Right ventricle myocardium inferior (tissue), 1 donor: ENCODE measurements around the gene NTM. TPM values are rescaled to one million over a fixed set of nuclear protein-coding genes. Genes with fewer than 3 reads are reported as not detected.

Experiments used
- ATAC-seq: fragments of 200-7000 bp; cut with Tn5 transposase; one replicate; pipeline ENCODE4 v1.9.1; 2020; ENCODE audit warnings: mild to moderate bottlenecking, moderate library complexity
- DNase-seq: peaks from one replicate; pipeline ENCODE4 v3.0.0; 2021; ENCODE audit errors: missing footprints
- intact Hi-C: fragments of 100-400 bp; cut with DNase I; formaldehyde crosslinking; loops from one replicate; pipeline ENCODE4 v1.11.0; 2022
- total RNA-seq: library from RNA; stranded (reverse); fragmentation: NEBNext Ultra II Directional; extraction: Animal tissue kit (Norgen Biotek cat#: 25700); gene quantifications from one replicate; pipeline ENCODE4 v1.2.1, GENCODE V29; 2021
- donor health status: DM: no; HTN: yes; CAD: no; lungs with severe emphysema.

Gene NTM
- total RNA-seq, 1 donor from 2014 or later = 2.9 TPM

DNA sequence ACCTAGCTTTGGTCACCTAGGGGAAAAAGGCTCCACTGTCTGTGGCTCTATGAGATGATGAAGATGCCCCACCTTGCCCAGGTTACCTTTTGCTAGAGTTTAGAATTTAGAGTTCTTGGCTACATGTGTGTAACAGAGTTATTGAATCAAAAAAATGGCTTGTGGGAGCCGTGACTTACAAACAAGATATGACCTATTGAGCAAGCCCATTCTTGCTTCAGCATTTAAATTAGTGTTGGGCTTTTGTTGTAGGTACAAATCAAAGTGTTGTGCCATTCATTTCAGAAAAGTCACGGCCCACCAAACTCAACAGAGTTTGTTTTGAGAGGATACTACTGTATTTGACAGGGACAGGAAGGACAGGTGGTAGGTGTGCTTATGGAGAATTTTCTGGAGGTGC, 768.8 kb downstream of the NTM start:
- no peak for DNase-seq
- intact Hi-C loops = no loop called here
- no peak for ATAC-seq

DNA sequence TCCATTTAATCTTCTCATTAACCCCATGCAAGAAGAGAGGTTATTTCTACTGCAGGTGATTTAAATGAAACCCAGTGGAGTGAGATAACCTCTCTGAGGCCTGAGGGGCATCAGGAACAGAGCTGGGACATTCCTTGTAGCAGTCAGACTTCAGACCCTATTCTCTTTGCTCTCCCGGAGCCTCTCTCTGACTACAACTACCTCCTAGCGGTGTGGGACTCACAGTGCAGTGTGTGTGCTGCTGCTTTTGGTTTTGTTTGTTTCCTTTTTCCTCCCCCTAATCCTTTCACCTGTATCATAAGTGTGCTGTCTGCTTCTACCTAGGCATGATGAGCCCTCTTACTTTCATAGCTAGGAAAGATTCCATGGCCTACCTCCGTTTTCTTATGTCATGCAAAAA, 769.6 kb downstream of the NTM start:
- intact Hi-C loops = no loop called here
- ATAC-seq (no peak), DNase-seq (no peak)

DNA sequence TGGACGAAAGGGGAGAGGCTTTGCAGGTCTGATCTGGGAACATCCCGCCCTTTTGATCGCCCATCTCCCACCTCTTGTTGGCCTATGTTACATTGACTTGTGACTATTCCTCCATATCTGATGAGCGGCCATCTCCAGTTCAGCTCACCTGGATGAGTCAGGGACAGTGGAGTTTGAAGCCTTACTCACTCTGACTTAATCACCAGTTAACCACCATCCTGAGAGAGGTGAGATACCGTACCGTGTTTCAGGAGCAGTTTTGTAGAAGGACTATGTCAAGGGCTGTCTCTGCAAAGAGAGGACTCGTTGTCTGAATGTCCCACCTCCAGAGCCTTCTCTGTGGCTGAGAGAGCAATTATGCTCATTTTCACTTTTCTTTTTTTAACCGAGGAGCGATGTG, 771.7 kb downstream of the NTM start:
- ATAC-seq = no peak
- DNase-seq = no peak
- intact Hi-C loops = no loop called here

DNA sequence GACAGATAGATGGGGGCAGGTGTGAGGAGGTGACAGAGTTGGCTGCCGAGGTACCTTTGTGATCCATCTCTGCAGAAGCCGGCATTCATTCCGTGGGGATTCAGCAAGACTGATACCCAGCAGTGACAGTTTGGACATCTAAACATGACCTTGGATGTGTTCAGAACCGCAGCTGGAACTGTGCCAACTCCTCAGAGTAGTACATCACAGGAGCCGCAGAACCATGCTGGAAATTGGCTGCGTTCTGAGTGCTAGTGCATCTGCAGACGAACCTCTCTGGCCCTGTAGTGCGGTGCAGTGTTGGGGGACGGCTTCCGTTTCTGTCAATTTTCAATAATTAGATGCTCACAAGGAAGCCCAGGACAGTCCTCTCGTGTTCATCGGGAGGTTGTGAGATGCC, 772.1 kb downstream of the NTM start:
- no peak for ATAC-seq
- intact Hi-C loops = no loop called here
- no peak for DNase-seq

DNA sequence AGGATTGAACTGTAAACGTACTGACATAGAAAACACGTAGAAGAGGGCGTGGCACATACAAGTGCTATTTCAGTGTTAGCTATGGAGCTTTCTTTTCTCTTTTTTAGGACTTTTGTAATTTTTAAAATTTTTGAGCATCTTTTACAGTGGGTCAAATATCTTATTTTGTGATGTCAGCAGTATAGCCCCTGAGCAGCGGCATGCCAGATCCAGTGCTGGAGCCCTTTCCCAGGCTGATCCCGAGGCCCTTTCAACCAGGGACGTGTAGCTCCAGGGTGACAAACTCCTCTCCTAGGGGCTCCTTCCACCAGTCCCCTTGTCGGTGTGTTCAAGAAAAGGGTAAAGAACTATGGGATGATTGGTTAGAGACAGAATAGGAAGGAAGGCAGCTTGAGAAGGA, 777.0 kb downstream of the NTM start:
- ATAC-seq (no peak), DNase-seq (no peak)
- intact Hi-C loops = no loop called here

DNA sequence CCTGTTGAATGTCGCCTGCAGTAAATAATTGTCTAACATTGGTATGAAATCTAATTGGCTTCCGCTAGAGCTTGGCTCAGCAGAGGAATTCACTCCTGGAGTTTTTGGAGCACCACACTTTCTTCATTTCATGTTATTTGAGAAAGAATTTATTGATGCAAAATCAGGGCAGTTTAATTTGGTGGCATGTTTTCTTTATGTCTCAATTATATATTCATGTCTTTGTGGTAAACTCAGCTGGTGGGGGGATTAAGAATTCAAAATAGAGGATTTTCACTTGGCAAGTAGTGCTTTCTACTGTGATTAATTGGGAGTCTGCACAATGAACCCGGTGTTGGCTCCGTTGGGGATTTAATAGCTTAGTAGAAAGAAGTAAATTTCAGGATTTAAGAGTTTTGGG, 784.4 kb downstream of the NTM start:
- intact Hi-C loops = no loop called here
- ATAC-seq (no peak), DNase-seq (no peak)

DNA sequence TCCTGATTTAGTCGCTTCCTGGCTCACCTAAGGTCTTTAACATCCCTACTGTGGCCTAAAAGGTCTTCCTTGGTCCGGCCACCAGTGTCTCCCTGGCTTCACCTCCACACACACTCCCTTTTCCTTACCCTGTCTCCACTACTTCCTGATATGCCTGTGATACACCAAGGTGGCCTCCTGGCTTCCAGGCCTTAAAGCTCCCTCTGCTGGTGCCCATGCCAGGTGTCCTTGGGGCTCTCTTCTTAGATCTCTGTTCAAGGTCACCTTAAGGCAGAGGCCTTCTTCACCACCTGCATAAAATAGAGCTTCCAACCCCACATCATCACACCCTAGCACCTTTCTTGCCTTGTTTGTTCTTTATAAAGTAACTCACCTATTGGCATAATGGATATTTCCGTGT, 787.7 kb downstream of the NTM start:
- ATAC-seq (no peak), DNase-seq (no peak)
- intact Hi-C loops = no loop called here

DNA sequence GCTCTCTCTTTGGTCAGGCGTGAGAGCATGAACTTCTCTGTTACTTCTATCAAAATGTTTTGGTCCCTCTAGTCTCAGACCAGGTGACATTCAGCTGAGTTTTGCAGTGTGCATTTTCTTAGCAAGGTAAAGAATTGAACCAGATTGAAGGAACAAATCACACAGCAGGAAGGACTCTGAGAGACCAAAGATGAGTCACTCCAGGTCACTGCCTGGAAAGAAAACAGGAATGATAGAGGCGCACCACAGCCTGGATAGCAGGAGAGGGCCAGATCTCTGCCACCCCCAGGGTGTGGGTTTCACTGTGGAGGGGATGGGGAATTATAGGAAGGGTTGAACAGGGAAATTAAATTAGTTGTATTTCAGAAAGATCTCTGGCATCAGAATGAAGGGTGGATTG, 788.3 kb downstream of the NTM start:
- no peak for ATAC-seq
- intact Hi-C loops = no loop called here
- no peak for DNase-seq

DNA sequence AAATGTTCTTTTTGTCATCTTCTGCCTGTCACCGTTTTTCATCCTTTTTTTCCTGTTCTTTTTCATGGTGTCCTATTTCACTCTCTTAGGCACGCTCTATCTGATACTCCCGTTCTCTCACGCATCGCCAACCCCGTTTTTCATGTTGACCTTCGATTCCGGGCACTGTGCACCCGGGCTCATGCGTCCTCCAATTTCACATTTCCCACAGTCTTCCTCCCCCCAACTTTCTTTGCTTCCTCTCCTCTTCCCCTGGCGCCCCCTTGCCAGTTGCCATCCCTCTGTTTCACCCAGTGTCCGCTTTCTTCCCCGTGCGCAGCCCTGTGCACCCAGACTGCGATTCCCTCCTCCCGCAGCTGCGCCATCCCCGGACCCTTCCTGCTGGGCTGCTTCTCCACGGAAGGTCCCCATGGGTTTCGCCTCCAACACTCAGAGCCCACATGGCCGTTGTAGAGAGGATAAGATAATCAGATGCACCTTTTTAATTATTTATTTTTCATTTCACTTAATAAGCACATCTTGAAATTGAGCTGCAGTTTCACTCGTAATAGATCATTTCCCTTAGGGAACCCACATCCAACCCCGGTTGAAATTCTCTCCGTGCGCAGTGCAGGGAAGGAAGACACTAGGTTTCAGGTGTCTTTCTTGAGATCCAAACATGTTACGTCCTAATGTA, 791.1 kb downstream of the NTM start:
- intact Hi-C loops = no loop called here
- DNase-seq = no peak
- no peak for ATAC-seq

DNA sequence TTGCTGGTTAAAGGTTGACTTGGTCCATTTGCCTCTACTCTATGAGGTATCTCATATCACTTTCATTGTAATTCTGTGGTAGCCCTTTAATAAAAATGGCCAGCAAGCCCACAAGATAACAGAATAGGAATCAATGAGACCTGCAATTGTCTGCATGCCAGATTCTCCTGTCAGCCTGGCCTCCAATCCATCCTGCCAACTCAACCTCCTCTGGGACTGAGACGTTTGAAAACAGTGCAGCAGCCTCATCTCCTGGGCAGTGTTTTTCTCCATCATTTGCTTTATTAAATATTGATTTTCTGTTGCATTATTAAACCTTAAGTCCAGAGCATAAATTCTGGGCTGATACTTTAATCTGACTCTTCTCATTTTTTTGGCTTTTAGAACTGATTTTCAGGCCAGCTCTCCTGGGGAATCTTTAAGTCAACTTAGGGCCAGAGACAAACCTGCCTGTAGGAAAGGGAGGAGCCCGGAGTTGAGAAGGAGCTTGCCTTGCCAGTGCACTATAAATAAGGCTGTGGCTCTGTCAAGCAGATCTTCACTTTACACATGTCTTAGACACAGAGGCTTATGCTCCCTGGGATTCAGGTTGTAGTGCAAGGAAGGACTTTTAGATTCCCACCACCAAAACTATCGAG, 798.0 kb downstream of the NTM start:
- intact Hi-C loops = no loop called here
- ATAC-seq = no peak

DNA sequence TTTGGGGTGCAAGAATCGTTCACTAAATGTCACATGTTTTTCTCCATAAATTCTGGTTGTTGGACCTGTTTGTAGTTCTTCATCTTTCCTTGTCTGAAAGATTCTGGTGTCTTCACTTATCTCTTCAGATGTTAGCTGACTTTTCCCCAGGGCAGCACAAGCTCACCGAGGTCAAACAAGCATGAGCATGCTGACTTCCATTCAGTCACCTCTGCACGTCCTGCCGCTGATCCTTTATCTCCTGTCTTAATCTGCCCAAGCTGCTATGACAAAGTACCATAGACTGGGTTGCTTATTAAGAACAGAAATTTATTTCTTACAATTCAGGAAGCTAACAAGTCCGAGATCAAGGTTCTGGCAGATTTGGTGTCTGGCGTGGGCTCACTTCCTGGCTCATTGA, 800.6 kb downstream of the NTM start:
- intact Hi-C loops = no loop called here
- DNase-seq (no peak), ATAC-seq (no peak)

More for the DNA sequence above, 798.0 kb downstream of the NTM start:
- DNase-seq = no peak

DNA sequence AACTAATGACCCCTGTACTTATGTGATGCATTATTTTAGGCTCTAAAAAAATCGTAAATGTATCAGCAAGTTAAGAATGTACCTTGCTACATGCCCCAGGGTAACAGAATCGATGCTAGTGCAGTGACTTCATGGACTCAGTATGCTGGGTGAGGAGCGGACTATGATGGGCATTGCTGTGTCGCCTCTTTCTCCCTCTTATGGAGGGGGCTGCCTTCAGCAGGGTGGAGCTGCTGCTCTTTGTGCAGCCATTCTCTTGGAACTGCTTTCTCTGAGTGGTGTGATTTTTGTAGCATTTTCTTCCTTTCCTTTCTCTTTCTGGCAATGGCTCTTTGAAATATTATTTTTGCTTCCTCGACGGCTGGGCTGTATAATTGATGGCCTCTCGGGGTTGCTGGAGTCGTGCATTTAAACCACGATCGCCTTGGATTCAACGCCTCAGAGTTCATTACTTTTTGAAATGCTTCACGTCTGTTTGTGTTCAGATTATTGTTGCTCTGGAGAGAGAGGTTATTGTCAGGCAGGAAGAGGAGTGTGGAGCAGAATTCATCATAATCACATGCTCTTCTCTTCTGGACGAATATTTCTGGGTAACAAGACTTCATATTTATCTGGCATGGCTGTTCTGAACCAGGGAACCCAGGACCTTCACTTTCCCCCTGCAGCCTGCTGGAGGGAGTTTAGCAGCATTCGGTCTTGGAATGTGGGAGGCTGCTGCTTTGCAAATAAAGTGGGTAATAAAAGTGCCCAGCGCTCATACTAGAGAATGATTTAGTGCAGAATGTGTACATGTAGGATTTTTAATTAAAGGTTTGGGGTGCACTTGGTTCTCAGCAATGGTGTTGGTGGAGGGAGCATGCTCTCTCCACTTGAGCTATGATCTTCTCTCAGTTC, 804.2 kb downstream of the NTM start:
- no peak for ATAC-seq
- intact Hi-C loops = no loop called here

DNA sequence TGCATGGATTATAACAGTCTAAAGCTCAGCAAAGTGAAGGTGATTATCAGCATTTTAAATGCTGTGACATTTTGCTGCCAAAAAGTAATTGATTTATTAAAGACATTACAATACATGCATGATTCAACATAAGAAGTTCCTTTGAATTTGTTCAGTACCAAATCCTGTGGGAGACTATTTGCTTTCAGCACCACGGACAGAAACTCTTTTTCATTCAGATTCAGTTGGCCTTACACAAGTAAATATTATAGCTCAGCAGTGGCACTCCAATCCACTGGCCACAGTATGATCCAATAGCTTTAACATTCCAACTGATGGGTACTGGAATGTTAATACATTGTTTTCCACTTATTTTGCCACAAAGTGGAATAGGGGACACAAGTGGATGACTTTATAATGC, 806.7 kb downstream of the NTM start:
- intact Hi-C loops = no loop called here
- no peak for DNase-seq
- ATAC-seq = no peak

More for the DNA sequence above, 804.2 kb downstream of the NTM start:
- no peak for DNase-seq

DNA sequence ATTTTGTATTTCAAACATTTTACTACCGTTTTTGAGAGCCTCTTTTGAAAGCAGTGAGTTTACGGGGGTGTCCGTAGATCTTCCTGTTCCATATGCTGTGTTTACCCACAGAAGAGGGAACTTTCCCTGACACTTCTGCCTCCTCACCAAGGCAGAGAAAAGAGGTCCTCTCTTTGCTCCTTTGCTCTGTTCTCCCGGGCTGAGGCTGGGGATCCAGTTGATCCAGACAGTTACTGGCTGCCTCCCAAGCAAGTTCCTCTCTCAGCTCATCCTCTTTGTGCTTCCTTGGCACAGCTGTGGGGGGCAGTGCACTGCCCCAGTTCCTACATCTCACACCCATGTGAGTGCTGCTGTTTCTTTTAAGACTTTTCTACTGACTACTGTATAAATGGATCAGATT, 813.7 kb downstream of the NTM start:
- no peak for DNase-seq
- intact Hi-C loops = loop anchor here (10.0 kb wide), 1 partner anchor 131 kb away; no protein-coding TSS in a partner anchor
- ATAC-seq = no peak

DNA sequence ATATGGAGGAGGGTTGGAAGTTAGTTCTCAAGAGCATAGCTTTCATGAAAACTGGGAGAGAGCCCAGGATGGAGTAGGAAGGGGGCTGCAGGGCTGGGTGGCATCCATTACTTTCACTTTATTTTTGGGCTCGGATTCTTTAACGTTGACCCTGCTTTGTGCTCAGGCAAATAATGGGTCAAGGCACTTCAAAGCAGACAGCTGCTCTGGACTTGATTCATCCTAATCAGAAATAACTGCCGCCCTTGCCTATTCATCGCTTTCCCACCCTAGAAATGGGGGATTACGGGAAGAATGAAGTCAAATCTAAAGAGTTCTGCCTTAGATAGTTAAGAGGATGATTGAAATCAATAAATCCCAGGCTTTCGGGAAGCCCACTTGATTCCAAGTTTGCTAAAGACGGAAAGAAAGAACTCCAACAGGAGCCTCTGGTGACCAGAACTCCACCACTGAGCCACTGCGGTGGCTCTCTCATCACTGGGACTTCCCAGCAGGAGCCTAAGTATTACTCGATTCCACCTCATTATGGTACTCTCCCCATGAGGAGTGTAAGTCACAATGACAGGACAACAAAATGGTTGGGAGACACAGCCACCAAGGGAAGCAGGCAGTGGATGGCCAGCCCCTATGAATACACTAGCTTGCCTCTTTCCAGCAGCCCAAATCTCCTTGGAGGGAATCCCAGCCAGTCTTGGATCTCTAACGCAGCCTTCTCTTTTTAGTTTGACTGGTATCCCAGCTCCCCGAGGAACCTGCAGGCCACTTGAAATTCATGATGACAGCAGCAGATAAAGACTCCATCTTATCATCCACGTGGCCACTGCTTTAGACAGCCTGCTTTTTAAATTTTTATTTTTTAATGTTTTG, 815.5 kb downstream of the NTM start:
- DNase-seq (no peak), ATAC-seq (no peak)
- intact Hi-C loops = loop anchor here (10.0 kb wide), 1 partner anchor 129 kb away; no protein-coding TSS in a partner anchor

DNA sequence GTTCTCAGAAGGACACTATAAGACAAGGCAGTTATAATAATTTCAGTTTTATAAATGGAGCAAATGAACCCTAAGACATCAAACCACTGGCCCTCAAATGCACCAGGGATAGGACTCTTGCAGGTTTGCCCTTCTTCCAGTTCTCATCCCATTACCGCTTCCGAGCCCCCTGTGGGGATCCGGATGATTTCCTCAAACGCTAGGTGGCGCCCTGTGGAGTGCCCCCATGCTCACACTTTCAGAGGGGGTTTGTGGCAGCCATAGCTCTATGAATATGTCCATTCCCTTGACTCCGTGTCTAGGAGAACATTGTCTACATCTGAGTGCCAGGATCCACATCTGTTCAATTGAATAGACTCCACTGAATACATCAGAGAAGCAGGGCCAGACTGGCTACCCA, 816.3 kb downstream of the NTM start:
- ATAC-seq (no peak), DNase-seq (no peak)
- intact Hi-C loops = loop anchor here (10.0 kb wide), 1 partner anchor 128 kb away; no protein-coding TSS in a partner anchor

DNA sequence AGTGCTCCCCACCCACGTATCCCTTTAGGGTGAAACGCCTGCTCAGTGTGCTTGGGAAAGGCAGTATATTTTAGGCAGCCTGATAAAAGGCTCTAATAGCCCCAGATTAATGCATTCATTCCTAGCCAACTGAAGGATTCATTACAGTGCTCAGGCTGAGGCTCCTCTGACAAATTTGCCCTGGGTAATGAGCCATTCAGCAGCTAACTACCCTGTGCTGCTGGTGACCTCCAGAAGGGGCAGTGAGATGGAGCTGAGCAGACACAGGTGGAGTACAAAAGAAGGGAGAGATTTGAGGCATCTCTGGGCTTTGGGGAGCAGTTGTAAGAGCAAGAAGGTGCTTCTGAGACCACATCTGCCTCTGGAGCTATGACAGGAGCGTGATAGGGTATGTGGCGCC, 817.0 kb downstream of the NTM start:
- ATAC-seq (no peak), DNase-seq (no peak)
- intact Hi-C loops = loop anchor here (10.0 kb wide), 1 partner anchor 127 kb away; no protein-coding TSS in a partner anchor

DNA sequence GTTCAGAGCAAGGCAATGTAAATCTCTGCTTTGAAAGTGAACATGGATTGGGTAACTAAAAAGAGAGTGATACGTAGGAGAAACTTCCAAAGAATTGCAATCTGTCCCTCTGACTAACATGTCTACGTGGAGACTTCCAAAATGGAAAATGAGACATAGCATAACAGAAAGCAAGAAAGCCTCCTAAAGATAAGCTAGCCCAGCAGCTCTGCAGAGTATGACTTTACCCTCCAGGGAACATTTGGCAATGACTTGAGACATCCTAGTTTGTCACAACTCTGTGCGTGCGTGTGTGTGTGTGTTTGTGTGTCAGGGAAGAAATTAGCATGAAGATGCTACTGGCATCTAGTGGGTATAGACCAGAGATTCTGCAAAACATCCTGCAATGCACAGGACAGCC, 817.4 kb downstream of the NTM start:
- ATAC-seq = no peak
- intact Hi-C loops = loop anchor here (10.0 kb wide), 1 partner anchor 127 kb away; no protein-coding TSS in a partner anchor
- DNase-seq = no peak

DNA sequence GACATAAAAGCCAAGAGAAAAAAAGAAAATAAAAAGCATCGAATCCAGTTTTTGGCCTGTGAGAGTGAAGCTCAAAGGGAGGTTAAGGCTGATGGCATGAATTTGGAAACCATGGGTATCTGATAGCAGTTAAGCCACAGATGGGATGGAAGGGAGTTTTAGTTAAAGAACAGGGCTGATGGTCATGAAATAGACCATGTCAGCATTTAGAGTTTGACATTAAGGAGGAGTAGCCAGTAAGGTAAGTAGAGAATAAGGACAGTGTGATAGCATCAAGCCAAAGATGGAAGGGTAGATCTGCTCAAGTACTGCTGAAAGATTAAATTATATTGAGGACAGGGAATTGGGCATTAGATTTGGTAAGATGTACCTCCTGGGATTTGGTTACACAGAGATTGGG, 826.5 kb downstream of the NTM start:
- no peak for ATAC-seq
- intact Hi-C loops = no loop called here

More for the DNA sequence above, 826.5 kb downstream of the NTM start:
- no peak for DNase-seq
